Keratinocyte (primary cell): ENCODE results near the gene MAP3K5. TPM values are rescaled to one million over a fixed set of nuclear protein-coding genes. Genes with fewer than 3 reads are reported as not detected.
"Not testable (repeated sequence)": the region's sequence is repeated elsewhere in the genome, so short reads cannot be mapped to it uniquely, and the experiment has no call there.

ENCODE experiments used
- DNase-seq: peaks from one replicate; pipeline ENCODE4 v3.0.0-alpha.2; 2011; ENCODE audit warnings: low read depth, missing footprints, low spot score
- FAIRE-seq: peaks from 2 replicates; lab custom pipeline; 2011; peaks lifted over from hg19 to GRCh38; lab: Jason Lieb, UNC
- H2AFZ ChIP-seq: 2 replicates; pipeline ENCODE4 v1.6.0; 2012; ENCODE audit warnings: low read length, control low read depth, inconsistent platforms; ENCODE audit not compliant: control insufficient read depth
- H3K27ac ChIP-seq: 2 replicates; pipeline ENCODE4 v1.5.1; 2011; ENCODE audit warnings: low read length; ENCODE audit not compliant: control insufficient read depth, insufficient read depth
- H3K27me3 ChIP-seq: 3 replicates; pipeline ENCODE4 v1.6.0; 2011; ENCODE audit warnings: low read length; ENCODE audit not compliant: control insufficient read depth, insufficient read depth; ENCODE audit errors: extremely low read depth
- H3K36me3 ChIP-seq, 2 experiments: 2 replicates in 1 of 2; 3 replicates in 1 of 2; pipeline ENCODE4 v1.5.1; 2011; ENCODE audit warnings: low read length in 2 of 2, mild to moderate bottlenecking in 1 of 2; ENCODE audit not compliant: control insufficient read depth in 2 of 2, insufficient read depth in 2 of 2; ENCODE audit errors: extremely low read depth in 1 of 2
- H3K4me1 ChIP-seq: 3 replicates; pipeline ENCODE4 v1.5.1; 2011; ENCODE audit warnings: low read length; ENCODE audit not compliant: control insufficient read depth, insufficient read depth; ENCODE audit errors: extremely low read depth
- H3K4me2 ChIP-seq: 3 replicates; pipeline ENCODE4 v1.6.0; 2011; ENCODE audit warnings: low read depth, low read length; ENCODE audit not compliant: control insufficient read depth, insufficient read depth; ENCODE audit errors: extremely low read depth
- H3K4me3 ChIP-seq, 3 experiments: fragments of 200-600 bp in 1 of 3; sonication (generic) in 1 of 3; 2 replicates in 2 of 3; 3 replicates in 1 of 3; pipeline ENCODE4 v1.5.1; 2011 to 2016; ENCODE audit warnings: low read length in 3 of 3, mild to moderate bottlenecking in 3 of 3, control low read depth in 2 of 3, inconsistent platforms in 1 of 3, low read depth in 1 of 3, mixed read lengths in 1 of 3, mixed run types in 1 of 3, moderate library complexity in 1 of 3; ENCODE audit not compliant: control insufficient read depth in 2 of 3, insufficient read depth in 2 of 3; ENCODE audit errors: extremely low read depth in 1 of 3
- H3K79me2 ChIP-seq: 2 replicates; pipeline ENCODE4 v1.6.0; 2012; ENCODE audit warnings: low read length; ENCODE audit not compliant: control insufficient read depth, insufficient read depth
- H3K9ac ChIP-seq: 3 replicates; pipeline ENCODE4 v1.6.0; 2011; ENCODE audit warnings: low read length; ENCODE audit not compliant: control insufficient read depth, insufficient read depth; ENCODE audit errors: extremely low read depth
- H3K9me1 ChIP-seq: 3 replicates; pipeline ENCODE4 v1.6.0; 2011; ENCODE audit warnings: low read length; ENCODE audit not compliant: control insufficient read depth, insufficient read depth; ENCODE audit errors: extremely low read depth
- H3K9me3 ChIP-seq: 2 replicates; pipeline ENCODE4 v1.5.1; 2012; ENCODE audit warnings: low read depth, low read length; ENCODE audit not compliant: control insufficient read depth
- H4K20me1 ChIP-seq: 3 replicates; pipeline ENCODE4 v1.6.0; 2011; ENCODE audit warnings: low read length; ENCODE audit not compliant: control insufficient read depth, insufficient read depth; ENCODE audit errors: extremely low read depth
- EZH2 ChIP-seq: IDR thresholded peaks from one replicate; pipeline ENCODE4 v1.6.1; 2012; ENCODE audit warnings: inconsistent platforms, mild to moderate bottlenecking, low read length, moderate library complexity
- dilution Hi-C: fragments of 300-500 bp; cut with MboI; formaldehyde crosslinking; loops from one replicate; pipeline ENCODE4 v1.7.0; 2020; ENCODE audit warnings: low sequenced_read_pairs; ENCODE audit not compliant: extremely low pct_ligation_motif_present
- polyA plus RNA-seq, 5 experiments: library from polyadenylated mRNA; depleted of rRNA in 3 of 5; stranded (reverse) in 3 of 5; stranded (forward) in 1 of 5; unstranded in 1 of 5; fragments of >200 nt; gene quantifications; 1 replicate in 1 of 5; 2 replicates in 3 of 5; 3 replicates in 1 of 5; pipeline versions ENCODE4 v1.2.1 to v1.2.3, GENCODE V29; 2011 to 2012; ENCODE audit warnings: missing spikeins in 2 of 5, low read depth in 1 of 5, low replicate concordance in 1 of 5
- TF ChIP-seq, protein P1 (sequence below), 3 experiments: IDR thresholded peaks in 1 of 3; conservative IDR thresholded peaks in 1 of 3; optimal IDR thresholded peaks in 1 of 3; 2 replicates in 2 of 3; 3 replicates in 1 of 3; pipeline versions ENCODE3 to v1.5.1; 2011; ENCODE audit warnings: low read length in 3 of 3, mild to moderate bottlenecking in 3 of 3, moderate library complexity in 2 of 3, control low read depth in 1 of 3, inconsistent platforms in 1 of 3; ENCODE audit not compliant: insufficient read depth in 2 of 3; ENCODE audit errors: extremely low read depth in 1 of 3

Gene MAP3K5
- polyA plus RNA-seq, 1 donor (not counting 4 experiments of a cell fraction or from before 2014, with no cell fraction given), result 3.4 TPM

DNA sequence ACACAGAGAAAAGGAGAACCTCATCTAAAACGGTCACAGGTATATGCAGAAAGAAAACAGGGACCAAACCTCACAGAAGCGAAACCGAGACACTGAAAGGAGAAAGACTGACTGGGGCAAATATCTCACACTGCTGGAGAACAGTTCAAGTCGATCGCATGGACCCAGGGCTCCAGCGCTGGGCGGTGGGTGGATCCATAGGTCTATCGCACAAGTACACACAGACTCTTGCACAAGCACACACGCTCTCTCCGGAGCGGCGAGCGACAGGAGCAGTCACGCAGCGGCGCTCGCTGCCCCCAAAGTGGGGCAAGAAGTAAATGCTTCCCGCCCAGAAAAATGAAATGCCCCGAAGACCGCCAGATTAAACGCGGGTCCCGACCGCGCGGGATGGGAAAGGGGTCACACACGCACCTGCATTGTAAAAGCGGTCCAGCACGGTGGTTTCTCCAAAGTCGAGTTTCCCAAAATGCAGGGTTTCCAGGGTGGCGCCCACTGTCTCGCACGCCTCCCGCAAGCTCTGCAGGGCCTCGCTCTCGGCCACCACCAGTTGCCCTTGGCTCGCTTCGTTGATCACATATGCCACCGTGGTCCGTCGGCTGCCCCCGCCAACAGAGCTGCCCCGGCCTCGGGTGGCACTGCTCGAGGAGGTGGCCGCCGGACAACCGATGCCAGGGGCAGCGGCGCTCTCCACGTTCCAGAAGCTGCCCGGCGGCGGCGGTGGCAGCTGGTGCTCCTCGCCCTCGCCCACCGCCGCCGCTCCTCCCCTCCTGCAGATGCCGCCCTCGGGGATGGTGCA, 782 bp downstream of the MAP3K5 start:
- Histone ChIP-seq H3K4me3 (peak overlapping the region; percentile 85 to 93 (median 92)), H3K79me2 (peaks cover 18% of the 10 kb centered on the region), H3K36me3 (no peaks in the 10 kb centered on the region), H3K9ac (peak overlapping the region; percentile 95), H4K20me1 (no peaks in the 10 kb centered on the region), H3K27me3 (no peaks in the 10 kb centered on the region), H3K27ac (peak overlapping the region; percentile 85), H3K9me1 (no peaks in the 10 kb centered on the region), H3K4me2 (peak overlapping the region; percentile 82), H2AFZ (peak overlapping the region; percentile 93), H3K4me1 (peaks cover 18% of the 10 kb centered on the region), H3K9me3 (no peaks in the 10 kb centered on the region)
- dilution Hi-C loops, result no loop called here
- DNase-seq (no peak), FAIRE-seq (no peak)
- TF ChIP-seq EZH2, result no peak
- TF ChIP-seq, protein P1, sequence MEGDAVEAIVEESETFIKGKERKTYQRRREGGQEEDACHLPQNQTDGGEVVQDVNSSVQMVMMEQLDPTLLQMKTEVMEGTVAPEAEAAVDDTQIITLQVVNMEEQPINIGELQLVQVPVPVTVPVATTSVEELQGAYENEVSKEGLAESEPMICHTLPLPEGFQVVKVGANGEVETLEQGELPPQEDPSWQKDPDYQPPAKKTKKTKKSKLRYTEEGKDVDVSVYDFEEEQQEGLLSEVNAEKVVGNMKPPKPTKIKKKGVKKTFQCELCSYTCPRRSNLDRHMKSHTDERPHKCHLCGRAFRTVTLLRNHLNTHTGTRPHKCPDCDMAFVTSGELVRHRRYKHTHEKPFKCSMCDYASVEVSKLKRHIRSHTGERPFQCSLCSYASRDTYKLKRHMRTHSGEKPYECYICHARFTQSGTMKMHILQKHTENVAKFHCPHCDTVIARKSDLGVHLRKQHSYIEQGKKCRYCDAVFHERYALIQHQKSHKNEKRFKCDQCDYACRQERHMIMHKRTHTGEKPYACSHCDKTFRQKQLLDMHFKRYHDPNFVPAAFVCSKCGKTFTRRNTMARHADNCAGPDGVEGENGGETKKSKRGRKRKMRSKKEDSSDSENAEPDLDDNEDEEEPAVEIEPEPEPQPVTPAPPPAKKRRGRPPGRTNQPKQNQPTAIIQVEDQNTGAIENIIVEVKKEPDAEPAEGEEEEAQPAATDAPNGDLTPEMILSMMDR (optimal IDR thresholded peaks at IDR 0.05 in 1 of 3, IDR thresholded peaks at IDR 0.05 in 1 of 3, conservative IDR thresholded peaks at IDR 0.05 in 1 of 3; ENCODE audit: extremely low read depth in 1 of 3, insufficient read depth in 2 of 3, low read length in 3 of 3), result no peak

DNA sequence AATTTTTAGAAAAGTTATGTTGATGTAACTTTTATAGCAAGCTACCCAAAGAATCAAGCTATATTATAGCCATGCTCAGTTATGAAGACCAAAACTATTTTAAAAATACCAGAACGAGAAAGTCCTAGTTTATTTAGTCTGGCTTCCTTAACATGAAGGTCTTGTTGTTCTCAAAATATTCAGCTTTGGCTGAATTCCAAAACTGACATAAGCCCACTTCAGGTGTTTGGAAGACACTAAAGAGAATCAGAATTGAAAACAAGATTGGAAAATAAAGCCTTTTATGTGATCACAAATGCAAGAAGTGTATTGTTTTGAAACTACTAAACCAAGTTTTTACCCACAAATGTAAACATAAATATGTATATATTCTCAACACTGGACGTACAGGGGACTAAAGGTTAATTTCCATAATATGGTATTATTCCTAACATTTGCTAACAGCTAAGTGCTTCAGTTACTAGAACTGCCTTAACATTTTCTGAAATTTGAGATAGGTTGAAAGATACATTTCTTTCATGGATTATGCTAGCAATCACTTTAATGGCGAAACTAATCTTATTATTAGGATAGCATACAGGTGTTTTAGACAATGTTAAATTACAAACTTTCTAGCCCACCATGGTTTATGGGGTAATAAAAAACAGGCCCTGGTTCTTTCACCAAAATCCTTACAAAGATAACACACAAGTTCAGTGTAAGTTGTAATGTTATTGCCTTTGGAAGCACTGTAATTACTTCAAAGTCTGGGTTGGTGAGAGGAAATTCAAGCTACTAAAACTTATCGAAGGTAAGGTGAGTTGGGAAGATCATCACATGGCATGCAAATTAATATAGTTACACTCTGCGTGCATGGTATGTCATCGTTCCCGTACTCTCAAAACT, 1.6 kb downstream of the MAP3K5 start:
- Histone ChIP-seq H3K27me3 (no peaks in the 10 kb centered on the region), H3K4me2 (peak overlapping the region; percentile 82), H3K36me3 (no peaks in the 10 kb centered on the region), H3K27ac (peak overlapping the region; percentile 85), H3K79me2 (peaks cover 23% of the 10 kb centered on the region), H3K4me1 (peaks cover 18% of the 10 kb centered on the region), H2AFZ (peak overlapping the region; percentile 93), H3K9me1 (no peaks in the 10 kb centered on the region), H4K20me1 (no peaks in the 10 kb centered on the region), H3K4me3 (peak overlapping the region; percentile 85 to 93 (median 92)), H3K9ac (peak overlapping the region; percentile 95), H3K9me3 (no peaks in the 10 kb centered on the region)
- FAIRE-seq (no peak), DNase-seq (no peak)
- dilution Hi-C loops, result no loop called here
- no peak for TF ChIP-seq EZH2
- TF ChIP-seq, protein P1 (optimal IDR thresholded peaks at IDR 0.05 in 1 of 3, IDR thresholded peaks at IDR 0.05 in 1 of 3, conservative IDR thresholded peaks at IDR 0.05 in 1 of 3; ENCODE audit: extremely low read depth in 1 of 3, insufficient read depth in 2 of 3, low read length in 3 of 3), result no peak

DNA sequence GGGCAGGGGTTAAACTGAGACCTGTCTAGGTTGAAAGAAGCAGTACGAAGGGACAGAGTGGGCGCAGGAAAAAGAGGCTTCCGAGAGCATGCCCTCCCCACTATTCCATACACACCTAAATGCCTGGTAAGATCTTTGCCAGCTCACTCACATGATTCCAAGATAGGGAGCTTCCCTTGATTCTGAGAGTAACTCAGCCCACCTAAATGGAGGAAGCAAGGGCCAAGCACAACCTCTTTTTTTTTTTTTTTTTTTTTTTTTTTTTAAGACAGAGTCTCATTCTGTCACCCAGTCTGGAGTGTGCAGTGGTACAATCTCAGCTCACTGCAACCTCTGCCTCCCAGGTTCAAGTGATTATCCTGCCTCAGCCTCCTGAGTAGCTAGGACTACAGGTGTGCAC, 2.8 kb downstream of the MAP3K5 start:
- H3K36me3 ChIP-seq, DNase-seq, H3K9me3 ChIP-seq, H3K9ac ChIP-seq, H4K20me1 ChIP-seq, dilution Hi-C loops, H3K27ac ChIP-seq, H2AFZ ChIP-seq, FAIRE-seq, H3K4me3 ChIP-seq, H3K27me3 ChIP-seq, H3K9me1 ChIP-seq: not testable (repeated sequence)
- Histone ChIP-seq H3K4me2 (peak overlapping the region; percentile 75), H3K79me2 (peaks cover 28% of the 10 kb centered on the region), H3K4me1 (peaks cover 25% of the 10 kb centered on the region)
